Measurements from ENCODE around the gene DNAL1. TPM values are rescaled to one million over a fixed set of nuclear protein-coding genes. Genes with fewer than 3 reads are reported as not detected.

DNAL1 gene
- total RNA-seq (10 to 100 TPM in 1 of 2 experiments, 1 to 10 TPM in 1; 8.1 to 10.9 TPM), polyA plus RNA-seq (5.8 TPM)

- Histone ChIP-seq H3K4me3 (ENCODE audit: low read length) (peak within 1 kb of the TSS; percentile 86), H3K4me1 (ENCODE audit: insufficient read depth, low read length) (peaks cover 14% of the 10 kb centered on the region), H3K36me3 (ENCODE audit: insufficient read depth, low read length) (no peaks in the 10 kb centered on the region), H3K27ac (ENCODE audit: low read depth, low read length) (peak within 1 kb of the TSS; percentile 77), H3K27me3 (ENCODE audit: insufficient read depth, low read length, poor library complexity, severe bottlenecking) (no peaks in the 10 kb centered on the region), H3K9me3 (ENCODE audit: low read length) (no peaks in the 10 kb centered on the region)
- DNase-seq, result peak; percentile 85 to 94 (median 89)
- Mint-ChIP-seq H3K4me3 (peak within 1 kb of the TSS; percentile 91 to 99 (median 94)), H3K36me3 (peaks cover 0 to 8% (median 0%) of the 10 kb centered on the region in 3 donors), H3K27ac (peak within 1 kb of the TSS; percentile 90 to 100 (median 94)), H3K4me1 (peaks cover 15 to 21% (median 21%) of the 10 kb centered on the region in 3 donors), H3K9me3 (no peaks in the 10 kb centered on the region), H3K27me3 (peaks cover 0 to 1% of the 10 kb centered on the region in 2 donors)
- ChIA-PET POLR2A (interaction anchor here (0.5 to 1.4 kb wide), 3 partner anchors 115 to 251 kb away, joined by 3 to 6 read pairs (median 4); partner anchors contain the start of gene RIOX1), CTCF (interaction anchor here (2.3 kb wide), 1 partner anchor 11 kb away, joined by 11 read pairs; no protein-coding TSS in a partner anchor)
Observed at GRCh38 chr14:73644531-73645247, at the start of gene DNAL1. Gene DNAL1 (plus strand): TSS chr14:73644986. CDS start chr14:73645040, 54 bp downstream.

DNA sequence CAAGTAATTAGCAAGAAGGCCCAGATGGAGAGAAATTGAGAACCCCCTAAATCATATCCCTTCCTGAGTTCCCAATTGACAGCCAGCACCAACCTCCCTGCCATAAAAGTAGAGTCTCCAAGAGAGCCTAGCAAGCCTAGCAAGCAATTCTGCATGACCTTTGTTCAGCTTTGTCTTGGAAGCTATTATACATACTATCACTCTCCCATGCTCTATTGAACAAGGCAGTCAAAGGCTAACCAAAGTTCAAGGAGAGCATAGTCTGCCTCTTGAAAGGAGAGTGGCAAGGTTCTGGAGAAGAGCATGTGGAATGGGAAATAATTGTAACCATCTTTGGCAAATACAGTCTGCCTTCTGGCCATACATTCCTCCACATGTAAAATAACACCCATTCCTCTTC is 45.3 kb upstream of the DNAL1 start:
- ChIA-PET POLR2A (no interaction called here), CTCF (interaction anchor here (0.9 kb wide), 1 partner anchor 32 kb away, joined by 3 read pairs; no protein-coding TSS in a partner anchor)
- Histone ChIP-seq H3K36me3 (ENCODE audit: insufficient read depth, low read length) (no peaks in the 10 kb centered on the region), H3K27me3 (ENCODE audit: insufficient read depth, low read length, poor library complexity, severe bottlenecking) (no peaks in the 10 kb centered on the region), H3K27ac (ENCODE audit: low read depth, low read length) (no peak overlapping the region), H3K9me3 (ENCODE audit: low read length) (no peaks in the 10 kb centered on the region), H3K4me3 (ENCODE audit: low read length) (no peak overlapping the region), H3K4me1 (ENCODE audit: insufficient read depth, low read length) (no peaks in the 10 kb centered on the region)
- Mint-ChIP-seq H3K27ac (peak overlapping the region in 1 of 8 donors; percentile 25), H3K27me3 (no peaks in the 10 kb centered on the region), H3K36me3 (peaks cover 0 to 9% (median 0%) of the 10 kb centered on the region in 3 donors), H3K4me1 (no peaks in the 10 kb centered on the region), H3K4me3 (no peak overlapping the region), H3K9me3 (no peaks in the 10 kb centered on the region)
- no peak for DNase-seq

DNA sequence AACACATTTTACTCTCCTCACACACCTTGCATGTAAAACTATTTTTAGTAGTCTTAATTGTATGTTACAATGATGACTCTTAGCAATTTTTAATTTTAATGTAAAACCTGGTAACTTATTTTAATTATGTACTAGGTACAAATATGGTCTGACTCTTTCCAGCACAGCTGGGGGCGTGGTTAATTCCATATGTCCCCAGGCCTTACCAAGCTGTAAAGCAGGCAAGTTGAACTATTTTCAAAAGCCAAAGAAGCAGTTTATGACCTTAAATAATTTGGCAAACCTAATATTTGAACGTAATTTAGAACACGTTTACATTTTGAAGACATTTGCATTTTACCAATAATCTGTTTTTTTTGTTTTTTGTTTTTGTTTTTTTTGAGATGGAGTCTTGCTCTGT is 41.8 kb upstream of the DNAL1 start:
- Histone ChIP-seq H3K9me3 (ENCODE audit: low read length) (no peaks in the 10 kb centered on the region), H3K4me1 (ENCODE audit: insufficient read depth, low read length) (no peaks in the 10 kb centered on the region), H3K27me3 (ENCODE audit: insufficient read depth, low read length, poor library complexity, severe bottlenecking) (no peaks in the 10 kb centered on the region), H3K4me3 (ENCODE audit: low read length) (no peak overlapping the region), H3K36me3 (ENCODE audit: insufficient read depth, low read length) (no peaks in the 10 kb centered on the region), H3K27ac (ENCODE audit: low read depth, low read length) (no peak overlapping the region)
- no peak overlapping the region for H3K4me3 Mint-ChIP-seq
- H3K9me3 Mint-ChIP-seq, result no peaks in the 10 kb centered on the region
- POLR2A ChIA-PET, result no interaction called here
- CTCF ChIA-PET, result no interaction called here
- no peak overlapping the region for H3K27ac Mint-ChIP-seq
- H3K4me1 Mint-ChIP-seq, result no peaks in the 10 kb centered on the region
- no peaks in the 10 kb centered on the region for H3K36me3 Mint-ChIP-seq
- DNase-seq, result no peak
- H3K27me3 Mint-ChIP-seq, result peaks cover 2 to 6% of the 10 kb centered on the region in 2 donors

- H3K4me3 Mint-ChIP-seq, result peak overlapping the region in 1 of 7 donors; percentile 50
- POLR2A ChIA-PET, result no interaction called here
- Histone ChIP-seq H3K36me3 (ENCODE audit: insufficient read depth, low read length) (no peaks in the 10 kb centered on the region), H3K4me1 (ENCODE audit: insufficient read depth, low read length) (no peaks in the 10 kb centered on the region), H3K27me3 (ENCODE audit: insufficient read depth, low read length, poor library complexity, severe bottlenecking) (no peaks in the 10 kb centered on the region), H3K4me3 (ENCODE audit: low read length) (no peak overlapping the region), H3K27ac (ENCODE audit: low read depth, low read length) (no peak overlapping the region), H3K9me3 (ENCODE audit: low read length) (no peaks in the 10 kb centered on the region)
- peaks cover 4 to 12% of the 10 kb centered on the region in 2 donors for H3K27me3 Mint-ChIP-seq
- H3K36me3 Mint-ChIP-seq, result peaks cover 0 to 4% (median 0%) of the 10 kb centered on the region in 3 donors
- no peak overlapping the region for H3K27ac Mint-ChIP-seq
- DNase-seq, result no peak
- CTCF ChIA-PET, result no interaction called here
- H3K4me1 Mint-ChIP-seq, result no peaks in the 10 kb centered on the region
- H3K9me3 Mint-ChIP-seq, result no peaks in the 10 kb centered on the region
Observed at GRCh38 chr14:73606271-73606670, 38.5 kb upstream of the DNAL1 start.

GRCh38 chr14:73607241-73607640 is 37.5 kb upstream of the DNAL1 start:
- Mint-ChIP-seq H3K27ac (no peak overlapping the region), H3K36me3 (peaks cover 0 to 4% (median 0%) of the 10 kb centered on the region in 3 donors), H3K9me3 (no peaks in the 10 kb centered on the region), H3K4me3 (no peak overlapping the region), H3K4me1 (no peaks in the 10 kb centered on the region), H3K27me3 (peaks cover 4 to 12% of the 10 kb centered on the region in 2 donors)
- Histone ChIP-seq H3K36me3 (ENCODE audit: insufficient read depth, low read length) (no peaks in the 10 kb centered on the region), H3K4me3 (ENCODE audit: low read length) (no peak overlapping the region), H3K9me3 (ENCODE audit: low read length) (no peaks in the 10 kb centered on the region), H3K27ac (ENCODE audit: low read depth, low read length) (no peak overlapping the region), H3K4me1 (ENCODE audit: insufficient read depth, low read length) (peaks cover 4% of the 10 kb centered on the region), H3K27me3 (ENCODE audit: insufficient read depth, low read length, poor library complexity, severe bottlenecking) (no peaks in the 10 kb centered on the region)
- POLR2A ChIA-PET, result no interaction called here
- CTCF ChIA-PET, result no interaction called here
- no peak for DNase-seq

DNA sequence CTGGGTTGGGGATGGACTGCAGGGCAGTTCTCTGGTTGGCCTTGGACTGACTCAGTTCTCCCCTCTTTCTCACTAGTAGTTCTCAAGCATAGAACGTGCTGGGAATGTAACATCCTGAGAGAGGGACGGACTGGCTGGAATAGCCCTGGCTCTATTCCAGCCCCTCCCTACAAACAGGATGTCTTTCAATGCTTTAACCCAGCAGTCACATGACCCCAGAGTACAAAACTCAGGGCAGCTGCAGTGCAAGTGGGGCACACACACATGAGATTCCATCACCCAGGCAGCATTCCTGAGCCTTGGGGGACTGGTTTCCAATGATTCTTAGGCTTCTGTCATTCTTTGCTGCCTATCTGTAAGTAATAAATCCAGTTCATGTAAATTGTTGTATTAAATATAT is 34.1 kb upstream of the DNAL1 start:
- Mint-ChIP-seq H3K4me1 (peaks cover 0 to 3% (median 0%) of the 10 kb centered on the region in 3 donors), H3K9me3 (no peaks in the 10 kb centered on the region), H3K36me3 (peaks cover 0 to 4% (median 0%) of the 10 kb centered on the region in 3 donors), H3K27me3 (peaks cover 2 to 12% of the 10 kb centered on the region in 2 donors), H3K4me3 (peak overlapping the region in 3 of 7 donors; percentile 18 to 95 (median 84)), H3K27ac (peak overlapping the region in 1 of 8 donors; percentile 60)
- Histone ChIP-seq H3K27ac (ENCODE audit: low read depth, low read length) (no peak overlapping the region), H3K4me3 (ENCODE audit: low read length) (no peak overlapping the region), H3K4me1 (ENCODE audit: insufficient read depth, low read length) (peaks cover 8% of the 10 kb centered on the region), H3K36me3 (ENCODE audit: insufficient read depth, low read length) (no peaks in the 10 kb centered on the region), H3K9me3 (ENCODE audit: low read length) (no peaks in the 10 kb centered on the region), H3K27me3 (ENCODE audit: insufficient read depth, low read length, poor library complexity, severe bottlenecking) (no peaks in the 10 kb centered on the region)
- ChIA-PET POLR2A (no interaction called here), CTCF (no interaction called here)
- no peak for DNase-seq

DNA sequence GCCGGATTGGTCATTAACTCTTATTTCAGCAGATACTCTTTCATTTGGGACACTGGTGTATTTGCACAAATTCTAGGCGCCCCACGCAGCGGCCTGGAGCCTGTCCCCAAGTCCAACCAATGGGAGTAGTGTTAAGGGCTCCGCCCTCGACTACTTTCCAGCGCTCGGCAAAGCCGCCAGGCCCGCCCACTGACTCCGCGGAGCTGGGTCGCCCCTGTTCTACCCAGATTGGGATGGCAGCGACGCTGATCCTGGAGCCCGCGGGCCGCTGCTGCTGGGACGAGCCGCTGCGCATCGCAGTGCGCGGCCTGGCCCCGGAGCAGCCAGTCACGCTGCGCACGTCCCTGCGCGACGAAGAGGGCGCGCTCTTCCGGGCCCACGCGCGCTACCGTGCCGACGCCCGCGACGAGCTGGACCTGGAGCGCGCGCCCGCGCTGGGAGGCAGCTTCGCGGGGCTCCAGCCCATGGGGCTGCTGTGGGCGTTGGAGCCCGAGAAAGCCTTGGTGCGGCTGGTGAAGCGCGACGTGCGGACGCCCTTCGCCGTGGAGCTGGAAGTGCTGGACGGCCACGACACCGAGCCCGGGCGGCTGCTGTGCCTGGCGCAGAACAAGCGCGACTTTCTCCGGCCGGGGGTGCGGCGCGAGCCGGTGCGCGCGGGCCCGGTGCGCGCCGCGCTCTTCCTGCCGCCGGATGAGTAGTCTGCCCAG is 32.3 kb upstream of the DNAL1 start, which contains the start of gene ACOT6:
TSS of gene ACOT6 (plus strand) at position 179 of the 707 bp plus-strand sequence. CDS start at position 234, 55 bp downstream.
- H3K27ac ChIP-seq (ENCODE audit: low read depth, low read length), result peak within 1 kb of the TSS; percentile 45
- Mint-ChIP-seq H3K27ac (peak within 1 kb of the TSS; percentile 80 to 97 (median 82)), H3K4me1 (peaks cover 0 to 3% (median 0%) of the 10 kb centered on the region in 3 donors), H3K36me3 (peaks cover 0 to 4% (median 0%) of the 10 kb centered on the region in 3 donors), H3K27me3 (peaks cover 2 to 7% of the 10 kb centered on the region in 2 donors), H3K4me3 (peak within 1 kb of the TSS; percentile 84 to 95 (median 90)), H3K9me3 (no peaks in the 10 kb centered on the region)
- H3K36me3 ChIP-seq (ENCODE audit: insufficient read depth, low read length), result no peaks in the 10 kb centered on the region
- peak within 1 kb of the TSS; percentile 75 for H3K4me3 ChIP-seq (ENCODE audit: low read length)
- DNase-seq, result peak; percentile 28 to 77 (median 70)
- CTCF ChIA-PET, result interaction anchor here (0.8 to 1.7 kb wide), 12 partner anchors 11 to 104 kb away, joined by 3 to 16 read pairs (median 4); partner anchors contain the start of genes ACOT2 and ACOT4
- POLR2A ChIA-PET, result interaction anchor here (0.6 to 2.1 kb wide), 14 partner anchors 17 to 563 kb away, joined by 3 to 46 read pairs (median 6); partner anchors contain the start of genes ACOT2, ACOT4 and RIOX1
- no peaks in the 10 kb centered on the region for H3K9me3 ChIP-seq (ENCODE audit: low read length)
- H3K4me1 ChIP-seq (ENCODE audit: insufficient read depth, low read length), result peaks cover 8% of the 10 kb centered on the region
- H3K27me3 ChIP-seq (ENCODE audit: insufficient read depth, low read length, poor library complexity, severe bottlenecking), result no peaks in the 10 kb centered on the region
